ENCODE measurements around the gene USP17L5.
"Not testable (repeated sequence)": the region's sequence is repeated elsewhere in the genome, so short reads cannot be mapped to it uniquely, and the experiment has no call there.

GRCh38 chr4:9324191-9324590 is 15.0 kb upstream of the USP17L5 start:
- not testable (repeated sequence) for TF ChIP-seq POLR2A (IDR thresholded peaks at IDR 0.05; ENCODE audit: low read depth, low read length); EZH2 (IDR thresholded peaks at IDR 0.05; ENCODE audit: borderline replicate concordance, low read depth, low read length, severe bottlenecking); POLR2AphosphoS5 (IDR thresholded peaks at IDR 0.05; ENCODE audit: insufficient read depth, low read depth, low read length); MYC (IDR thresholded peaks at IDR 0.05; ENCODE audit: low read depth, low read length); MAX (IDR thresholded peaks at IDR 0.05; ENCODE audit: insufficient read depth, insufficient read length); JUN (IDR thresholded peaks at IDR 0.05; ENCODE audit: borderline replicate concordance, insufficient read depth, insufficient read length, low read depth); FOS (IDR thresholded peaks at IDR 0.05; ENCODE audit: borderline replicate concordance, insufficient read depth, low read length)
- TF ChIP-seq, protein P1, sequence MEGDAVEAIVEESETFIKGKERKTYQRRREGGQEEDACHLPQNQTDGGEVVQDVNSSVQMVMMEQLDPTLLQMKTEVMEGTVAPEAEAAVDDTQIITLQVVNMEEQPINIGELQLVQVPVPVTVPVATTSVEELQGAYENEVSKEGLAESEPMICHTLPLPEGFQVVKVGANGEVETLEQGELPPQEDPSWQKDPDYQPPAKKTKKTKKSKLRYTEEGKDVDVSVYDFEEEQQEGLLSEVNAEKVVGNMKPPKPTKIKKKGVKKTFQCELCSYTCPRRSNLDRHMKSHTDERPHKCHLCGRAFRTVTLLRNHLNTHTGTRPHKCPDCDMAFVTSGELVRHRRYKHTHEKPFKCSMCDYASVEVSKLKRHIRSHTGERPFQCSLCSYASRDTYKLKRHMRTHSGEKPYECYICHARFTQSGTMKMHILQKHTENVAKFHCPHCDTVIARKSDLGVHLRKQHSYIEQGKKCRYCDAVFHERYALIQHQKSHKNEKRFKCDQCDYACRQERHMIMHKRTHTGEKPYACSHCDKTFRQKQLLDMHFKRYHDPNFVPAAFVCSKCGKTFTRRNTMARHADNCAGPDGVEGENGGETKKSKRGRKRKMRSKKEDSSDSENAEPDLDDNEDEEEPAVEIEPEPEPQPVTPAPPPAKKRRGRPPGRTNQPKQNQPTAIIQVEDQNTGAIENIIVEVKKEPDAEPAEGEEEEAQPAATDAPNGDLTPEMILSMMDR (IDR thresholded peaks at IDR 0.05; ENCODE audit: extremely low read depth in 1 of 2, insufficient read depth in 1 of 2, low read depth in 1 of 2, low read length in 2 of 2) = not testable (repeated sequence)
